Measurements from ENCODE around the gene SNRK.
A peak's percentile ranks its signal among the peaks of the same experiment; 100 is the strongest.

Gene SNRK

GRCh38 chr3:43379343-43379742, 93.0 kb downstream of the SNRK start:
- no peaks in the 10 kb centered on the region for H3K27me3 ChIP-seq
- H3K4me2 ChIP-seq = no peak overlapping the region
- no peak overlapping the region for H3K27ac ChIP-seq
- no peaks in the 10 kb centered on the region for H3K36me3 ChIP-seq
- H4K20me1 ChIP-seq = no peaks in the 10 kb centered on the region
- H3K9me3 ChIP-seq (replicated peaks in 1 of 11) = peaks cover 10 to 22% (median 15%) of the 10 kb centered on the region in 11 experiments; a peak in 20 of 22 replicates
- no peak overlapping the region for H3K9ac ChIP-seq
- no peak for TF ChIP-seq Cebpa-rat (IDR thresholded peaks at IDR 0.05)
- H3K4me3 ChIP-seq = no peak overlapping the region
- no peaks in the 10 kb centered on the region for H3K4me1 ChIP-seq

GRCh38 chr3:43388175-43388574, 101.8 kb downstream of the SNRK start:
- Histone ChIP-seq H3K9ac (no peak overlapping the region), H3K36me3 (no peaks in the 10 kb centered on the region), H3K4me3 (no peak overlapping the region)

GRCh38 chr3:43388915-43389314, 102.6 kb downstream of the SNRK start:
- H3K4me1 ChIP-seq = peaks cover 22 to 36% (median 32%) of the 10 kb centered on the region in 10 experiments
- H3K9ac ChIP-seq = peak overlapping the region in 8 of 11 experiments; percentile 10 to 69 (median 52); a peak in 12 of 22 replicates
- H3K4me2 ChIP-seq = peak overlapping the region; percentile 67 to 88 (median 82)
- H3K36me3 ChIP-seq = no peaks in the 10 kb centered on the region
- H4K20me1 ChIP-seq = no peaks in the 10 kb centered on the region
- H3K9me3 ChIP-seq (replicated peaks in 1 of 11) = peaks cover 0 to 20% (median 8%) of the 10 kb centered on the region in 11 experiments; a peak in 11 of 22 replicates
- peak overlapping the region; percentile 61 to 92 (median 87); a peak in 21 of 22 replicates for H3K27ac ChIP-seq
- TF ChIP-seq Cebpa-rat (IDR thresholded peaks at IDR 0.05) = no peak
- peak overlapping the region in 3 of 10 experiments; percentile 12 to 19 (median 18); a peak in 4 of 20 replicates for H3K4me3 ChIP-seq
- H3K27me3 ChIP-seq = no peaks in the 10 kb centered on the region

More at GRCh38 chr3:43388175-43388574, 101.8 kb downstream of the SNRK start:
- Histone ChIP-seq H3K9me3 (replicated peaks in 1 of 11) (peaks cover 0 to 20% (median 9%) of the 10 kb centered on the region in 11 experiments; a peak in 12 of 22 replicates), H3K27me3 (no peaks in the 10 kb centered on the region), H3K27ac (peak overlapping the region in 4 of 11 experiments; percentile 10 to 91 (median 86); a peak in 5 of 22 replicates), H3K4me2 (peak overlapping the region in 9 of 11 experiments; percentile 2 to 84 (median 67); a peak in 9 of 22 replicates), H3K4me1 (peaks cover 22 to 36% (median 30%) of the 10 kb centered on the region in 10 experiments), H4K20me1 (no peaks in the 10 kb centered on the region)
- no peak for TF ChIP-seq Cebpa-rat (IDR thresholded peaks at IDR 0.05)

- H4K20me1 ChIP-seq = no peaks in the 10 kb centered on the region
- H3K27me3 ChIP-seq = no peaks in the 10 kb centered on the region
- H3K4me3 ChIP-seq = peak overlapping the region in 8 of 10 experiments; percentile 5 to 39 (median 25); a peak in 8 of 20 replicates
- H3K4me1 ChIP-seq = peaks cover 22 to 40% (median 32%) of the 10 kb centered on the region in 10 experiments
- peak overlapping the region; percentile 44 to 70 (median 62); a peak in 20 of 22 replicates for H3K9ac ChIP-seq
- TF ChIP-seq Cebpa-rat (IDR thresholded peaks at IDR 0.05) = peak in 1 of 11 experiments; percentile 40; a peak in 1 of 22 replicates
- peak overlapping the region; percentile 70 to 92 (median 87) for H3K27ac ChIP-seq
- no peaks in the 10 kb centered on the region for H3K36me3 ChIP-seq
- peak overlapping the region; percentile 67 to 88 (median 82) for H3K4me2 ChIP-seq
- peaks cover 0 to 20% (median 7%) of the 10 kb centered on the region in 11 experiments; a peak in 10 of 22 replicates for H3K9me3 ChIP-seq (replicated peaks in 1 of 11)
These were observed 103.3 kb downstream of the SNRK start for GRCh38 chr3:43389388-43390254.

GRCh38 chr3:43390255-43390588, 103.9 kb downstream of the SNRK start:
- no peak for TF ChIP-seq Cebpa-rat (IDR thresholded peaks at IDR 0.05)
- peak overlapping the region in 6 of 10 experiments; percentile 5 to 39 (median 32); a peak in 6 of 20 replicates for H3K4me3 ChIP-seq
- H3K27me3 ChIP-seq = no peaks in the 10 kb centered on the region
- H4K20me1 ChIP-seq = no peaks in the 10 kb centered on the region
- H3K4me1 ChIP-seq = peaks cover 22 to 40% (median 32%) of the 10 kb centered on the region in 10 experiments
- peak overlapping the region; percentile 44 to 70 (median 62); a peak in 19 of 22 replicates for H3K9ac ChIP-seq
- peak overlapping the region; percentile 70 to 92 (median 87) for H3K27ac ChIP-seq
- H3K36me3 ChIP-seq = no peaks in the 10 kb centered on the region
- H3K9me3 ChIP-seq (replicated peaks in 1 of 11) = peaks cover 0 to 20% (median 5%) of the 10 kb centered on the region in 11 experiments; a peak in 10 of 22 replicates
- H3K4me2 ChIP-seq = peak overlapping the region; percentile 67 to 88 (median 82)

- no peak for TF ChIP-seq Cebpa-rat (IDR thresholded peaks at IDR 0.05)
- Histone ChIP-seq H3K9ac (no peak overlapping the region), H3K27ac (no peak overlapping the region), H3K27me3 (no peaks in the 10 kb centered on the region), H3K9me3 (replicated peaks in 1 of 11) (peaks cover 0 to 20% (median 5%) of the 10 kb centered on the region in 11 experiments; a peak in 8 of 22 replicates), H3K36me3 (no peaks in the 10 kb centered on the region), H4K20me1 (no peaks in the 10 kb centered on the region), H3K4me2 (no peak overlapping the region), H3K4me1 (peaks cover 22 to 40% (median 32%) of the 10 kb centered on the region in 10 experiments), H3K4me3 (no peak overlapping the region)
These were observed 105.3 kb downstream of the SNRK start for GRCh38 chr3:43391621-43392020.

- Histone ChIP-seq H3K36me3 (no peaks in the 10 kb centered on the region), H4K20me1 (no peaks in the 10 kb centered on the region), H3K4me3 (no peak overlapping the region), H3K27ac (no peak overlapping the region), H3K4me1 (peaks cover 16 to 28% (median 17%) of the 10 kb centered on the region in 10 experiments), H3K9me3 (replicated peaks in 1 of 11) (peaks cover 0 to 6% (median 0%) of the 10 kb centered on the region in 11 experiments; a peak in 2 of 22 replicates), H3K27me3 (no peaks in the 10 kb centered on the region), H3K9ac (no peak overlapping the region), H3K4me2 (peak overlapping the region in 2 of 11 experiments; percentile 5 to 18; a peak in 2 of 22 replicates)
- no peak for TF ChIP-seq Cebpa-rat (IDR thresholded peaks at IDR 0.05)
These were observed 107.8 kb downstream of the SNRK start for GRCh38 chr3:43394041-43394554.

GRCh38 chr3:43399034-43399433, 112.7 kb downstream of the SNRK start:
- Histone ChIP-seq H4K20me1 (no peaks in the 10 kb centered on the region), H3K27me3 (no peaks in the 10 kb centered on the region), H3K9me3 (replicated peaks in 1 of 11) (no peaks in the 10 kb centered on the region), H3K4me2 (no peak overlapping the region), H3K4me3 (no peak overlapping the region), H3K36me3 (no peaks in the 10 kb centered on the region), H3K4me1 (peaks cover 0 to 10% (median 2%) of the 10 kb centered on the region in 10 experiments; a peak in 2 of 20 replicates), H3K27ac (no peak overlapping the region), H3K9ac (no peak overlapping the region)
- no peak for TF ChIP-seq Cebpa-rat (IDR thresholded peaks at IDR 0.05)

- Histone ChIP-seq H3K9me3 (replicated peaks in 1 of 11) (no peaks in the 10 kb centered on the region), H3K27ac (no peak overlapping the region), H3K36me3 (no peaks in the 10 kb centered on the region), H3K4me1 (peaks cover 0 to 6% (median 0%) of the 10 kb centered on the region in 10 experiments; a peak in 1 of 20 replicates), H3K4me3 (no peak overlapping the region), H4K20me1 (no peaks in the 10 kb centered on the region), H3K9ac (no peak overlapping the region), H3K27me3 (no peaks in the 10 kb centered on the region), H3K4me2 (no peak overlapping the region)
- no peak for TF ChIP-seq Cebpa-rat (IDR thresholded peaks at IDR 0.05)
These were observed 113.8 kb downstream of the SNRK start for GRCh38 chr3:43400167-43400566.

All from BLaER1 treated with 17β-estradiol and CSF1 and Interleukin-3, amounts not matched to agents 10 nM and 100 nM (cell line).